Measurements from ENCODE around the gene ZNF618.

GRCh38 chr9:113894166-113894565, 18.1 kb downstream of the ZNF618 start:
- TF ChIP-seq, protein P1, sequence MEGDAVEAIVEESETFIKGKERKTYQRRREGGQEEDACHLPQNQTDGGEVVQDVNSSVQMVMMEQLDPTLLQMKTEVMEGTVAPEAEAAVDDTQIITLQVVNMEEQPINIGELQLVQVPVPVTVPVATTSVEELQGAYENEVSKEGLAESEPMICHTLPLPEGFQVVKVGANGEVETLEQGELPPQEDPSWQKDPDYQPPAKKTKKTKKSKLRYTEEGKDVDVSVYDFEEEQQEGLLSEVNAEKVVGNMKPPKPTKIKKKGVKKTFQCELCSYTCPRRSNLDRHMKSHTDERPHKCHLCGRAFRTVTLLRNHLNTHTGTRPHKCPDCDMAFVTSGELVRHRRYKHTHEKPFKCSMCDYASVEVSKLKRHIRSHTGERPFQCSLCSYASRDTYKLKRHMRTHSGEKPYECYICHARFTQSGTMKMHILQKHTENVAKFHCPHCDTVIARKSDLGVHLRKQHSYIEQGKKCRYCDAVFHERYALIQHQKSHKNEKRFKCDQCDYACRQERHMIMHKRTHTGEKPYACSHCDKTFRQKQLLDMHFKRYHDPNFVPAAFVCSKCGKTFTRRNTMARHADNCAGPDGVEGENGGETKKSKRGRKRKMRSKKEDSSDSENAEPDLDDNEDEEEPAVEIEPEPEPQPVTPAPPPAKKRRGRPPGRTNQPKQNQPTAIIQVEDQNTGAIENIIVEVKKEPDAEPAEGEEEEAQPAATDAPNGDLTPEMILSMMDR (IDR thresholded peaks at IDR 0.05 in 4 of 5, conservative IDR thresholded peaks at IDR 0.05 in 1 of 5): no peak
- no peak for TF ChIP-seq POLR2A (IDR thresholded peaks at IDR 0.05)
